Osteocyte (in vitro differentiated cells): ENCODE results near the gene NELFE. TPM values are rescaled to one million over a fixed set of nuclear protein-coding genes. Genes with fewer than 3 reads are reported as not detected.

Experiments used
- DNase-seq: peaks from one replicate; pipeline ENCODE4 v3.0.0; 2021; ENCODE audit warnings: mixed read lengths; ENCODE audit not compliant: unreplicated experiment; ENCODE audit errors: extremely low spot score
- H3K27ac Mint-ChIP-seq: one replicate; pipeline ENCODE4 v1.8.0; 2021; ENCODE audit warnings: mild to moderate bottlenecking, mixed read lengths; ENCODE audit not compliant: unreplicated experiment
- H3K27me3 Mint-ChIP-seq: one replicate; pipeline ENCODE4 v1.8.0; 2021; ENCODE audit warnings: mixed read lengths; ENCODE audit not compliant: unreplicated experiment
- H3K36me3 Mint-ChIP-seq: one replicate; pipeline ENCODE4 v1.8.0; 2021; ENCODE audit warnings: mixed read lengths; ENCODE audit not compliant: unreplicated experiment
- H3K4me1 Mint-ChIP-seq: one replicate; pipeline ENCODE4 v1.8.0; 2021; ENCODE audit warnings: mixed read lengths; ENCODE audit not compliant: unreplicated experiment
- H3K4me3 Mint-ChIP-seq: one replicate; pipeline ENCODE4 v1.8.0; 2021; ENCODE audit warnings: mild to moderate bottlenecking, moderate library complexity, mixed read lengths; ENCODE audit not compliant: unreplicated experiment
- H3K9me3 Mint-ChIP-seq: one replicate; pipeline ENCODE4 v1.8.0; 2021; ENCODE audit warnings: mixed read lengths; ENCODE audit not compliant: unreplicated experiment
- total RNA-seq: library from RNA; stranded (reverse); gene quantifications from 2 replicates; pipeline ENCODE4 v1.2.1, GENCODE V29; 2021
- TF ChIP-seq, protein P1 (sequence below): fragments of 200-600 bp; sonication (generic); IDR thresholded peaks from 2 replicates; pipeline ENCODE4 v1.5.0; 2021; ENCODE audit warnings: antibody characterized with exemption, mild to moderate bottlenecking, moderate library complexity

Gene NELFE
- total RNA-seq, 1 donor from 2014 or later = 66.8 TPM

DNA sequence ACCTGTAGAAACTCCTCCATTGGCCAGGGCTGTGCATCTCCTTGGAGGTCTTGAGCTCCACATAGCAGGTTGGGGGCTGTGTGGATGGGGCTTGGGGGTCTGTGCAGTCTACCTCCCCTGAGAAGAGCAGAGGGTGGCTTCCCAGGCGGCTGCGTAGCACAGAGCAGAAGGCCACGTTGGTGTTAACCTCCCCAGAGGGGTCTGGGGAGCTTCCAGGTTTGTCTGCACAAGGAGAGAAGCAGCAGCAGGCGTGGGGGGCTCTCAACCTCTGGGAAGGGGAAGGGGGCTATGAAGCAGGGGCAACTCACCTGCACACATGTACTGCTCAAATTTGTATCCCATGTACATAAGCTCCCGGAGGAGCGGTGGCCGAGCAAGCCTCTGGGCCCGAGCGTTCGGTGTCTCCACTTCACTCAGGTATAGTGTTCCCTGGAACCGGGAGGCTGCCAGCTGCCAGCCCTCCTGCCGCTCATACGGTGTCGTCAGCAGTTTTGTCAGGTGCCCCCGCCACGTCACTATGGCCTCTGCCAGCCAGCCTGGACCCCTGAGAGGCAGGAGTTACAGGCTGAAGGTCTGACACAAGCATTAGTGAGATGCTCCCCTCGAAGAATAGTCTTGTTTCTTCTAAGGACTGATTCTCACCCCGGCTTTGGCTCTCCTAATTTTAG is 12.0 kb upstream of the NELFE start:
- Mint-ChIP-seq H3K27me3 (no peaks in the 10 kb centered on the region), H3K4me1 (peaks cover 35% of the 10 kb centered on the region), H3K4me3 (peak overlapping the region; percentile 94), H3K27ac (peak overlapping the region; percentile 100), H3K36me3 (peaks cover 18% of the 10 kb centered on the region), H3K9me3 (no peaks in the 10 kb centered on the region)
- TF ChIP-seq, protein P1, sequence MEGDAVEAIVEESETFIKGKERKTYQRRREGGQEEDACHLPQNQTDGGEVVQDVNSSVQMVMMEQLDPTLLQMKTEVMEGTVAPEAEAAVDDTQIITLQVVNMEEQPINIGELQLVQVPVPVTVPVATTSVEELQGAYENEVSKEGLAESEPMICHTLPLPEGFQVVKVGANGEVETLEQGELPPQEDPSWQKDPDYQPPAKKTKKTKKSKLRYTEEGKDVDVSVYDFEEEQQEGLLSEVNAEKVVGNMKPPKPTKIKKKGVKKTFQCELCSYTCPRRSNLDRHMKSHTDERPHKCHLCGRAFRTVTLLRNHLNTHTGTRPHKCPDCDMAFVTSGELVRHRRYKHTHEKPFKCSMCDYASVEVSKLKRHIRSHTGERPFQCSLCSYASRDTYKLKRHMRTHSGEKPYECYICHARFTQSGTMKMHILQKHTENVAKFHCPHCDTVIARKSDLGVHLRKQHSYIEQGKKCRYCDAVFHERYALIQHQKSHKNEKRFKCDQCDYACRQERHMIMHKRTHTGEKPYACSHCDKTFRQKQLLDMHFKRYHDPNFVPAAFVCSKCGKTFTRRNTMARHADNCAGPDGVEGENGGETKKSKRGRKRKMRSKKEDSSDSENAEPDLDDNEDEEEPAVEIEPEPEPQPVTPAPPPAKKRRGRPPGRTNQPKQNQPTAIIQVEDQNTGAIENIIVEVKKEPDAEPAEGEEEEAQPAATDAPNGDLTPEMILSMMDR = no peak
- no peak for DNase-seq

DNA sequence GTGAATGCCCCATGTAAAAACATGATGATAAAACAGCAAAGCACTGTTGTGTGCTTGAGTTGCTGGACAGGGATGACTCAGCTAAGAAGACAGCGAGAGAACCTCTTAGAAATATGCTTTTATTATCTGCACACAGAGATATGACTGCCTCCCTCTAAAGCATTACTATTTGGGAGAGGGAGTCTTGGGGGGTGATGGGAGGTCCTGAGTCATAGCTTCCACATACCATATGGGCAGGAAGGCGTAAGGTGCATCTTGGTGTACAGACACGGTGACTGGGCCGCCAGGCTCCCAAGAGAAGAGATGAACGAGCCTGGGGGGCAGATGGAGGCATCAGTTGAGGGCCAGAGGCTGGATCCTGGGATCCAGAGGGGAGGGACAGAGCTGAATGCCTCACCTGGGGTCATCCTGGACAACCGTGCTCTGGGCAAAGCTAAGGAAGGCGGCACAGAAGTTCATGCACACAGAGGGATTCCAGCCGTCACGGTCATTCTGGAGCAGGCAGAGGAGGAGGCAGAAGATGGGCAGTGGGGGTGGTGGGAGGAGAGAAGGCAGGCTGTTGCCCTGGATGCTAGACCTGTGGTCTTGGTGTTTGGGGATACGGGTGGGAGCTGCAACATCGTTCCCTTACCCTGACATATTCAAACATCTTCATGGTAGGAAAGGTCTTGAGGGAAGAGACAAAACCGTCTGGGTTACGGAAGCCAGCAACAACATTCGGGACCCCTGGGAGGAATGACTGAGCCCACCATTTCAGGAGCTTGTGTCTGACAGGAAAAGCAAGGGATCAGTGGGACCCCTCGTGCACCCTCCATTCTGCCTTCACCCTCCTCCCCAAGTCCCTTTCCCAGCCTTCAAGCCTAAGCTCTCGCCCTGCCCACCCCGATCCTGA is 11.2 kb upstream of the NELFE start:
- Mint-ChIP-seq H3K27me3 (no peaks in the 10 kb centered on the region), H3K4me1 (peaks cover 35% of the 10 kb centered on the region), H3K27ac (peak overlapping the region; percentile 100), H3K9me3 (no peaks in the 10 kb centered on the region), H3K36me3 (peaks cover 21% of the 10 kb centered on the region), H3K4me3 (peak overlapping the region; percentile 94)
- DNase-seq = no peak
- TF ChIP-seq, protein P1 = no peak

DNA sequence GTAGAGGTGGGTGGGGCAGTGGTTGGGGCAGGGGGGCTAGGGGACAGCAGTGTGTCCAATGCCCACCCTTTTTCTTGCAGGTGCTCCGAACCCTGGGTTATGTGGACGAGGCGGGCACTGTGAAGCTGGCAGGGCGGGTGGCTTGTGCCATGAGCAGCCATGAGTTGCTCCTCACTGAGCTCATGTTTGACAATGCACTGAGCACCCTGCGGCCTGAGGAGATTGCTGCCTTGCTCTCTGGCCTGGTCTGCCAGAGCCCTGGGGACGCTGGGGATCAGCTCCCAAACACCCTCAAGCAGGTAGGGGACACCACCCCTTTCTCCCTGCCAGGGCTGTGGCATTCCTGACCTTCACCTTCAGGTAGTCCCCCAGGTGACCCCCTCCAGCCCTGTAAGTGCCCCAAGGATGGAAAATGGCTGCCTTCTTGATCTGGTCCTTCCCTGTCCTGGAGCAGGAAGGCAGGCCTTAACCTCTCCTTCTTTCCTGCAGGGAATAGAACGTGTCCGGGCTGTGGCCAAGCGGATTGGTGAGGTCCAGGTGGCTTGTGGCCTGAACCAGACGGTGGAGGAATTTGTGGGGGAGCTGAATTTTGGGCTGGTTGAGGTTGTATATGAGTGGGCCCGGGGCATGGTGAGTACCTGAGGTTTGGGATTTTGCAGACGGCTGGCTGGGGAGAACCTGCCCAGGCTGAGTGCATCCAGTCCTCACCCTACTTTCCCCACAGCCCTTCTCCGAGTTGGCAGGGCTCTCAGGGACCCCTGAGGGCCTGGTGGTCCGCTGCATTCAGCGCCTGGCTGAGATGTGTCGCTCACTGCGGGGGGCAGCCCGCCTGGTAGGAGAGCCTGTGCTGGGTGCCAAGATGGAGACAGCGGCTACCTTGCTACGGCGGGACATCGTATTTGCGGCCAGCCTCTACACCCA is 10.3 kb upstream of the NELFE start:
- peaks cover 24% of the 10 kb centered on the region for H3K36me3 Mint-ChIP-seq
- no peak for DNase-seq
- no peak overlapping the region for H3K4me3 Mint-ChIP-seq
- H3K27ac Mint-ChIP-seq = peak overlapping the region; percentile 100
- TF ChIP-seq, protein P1 = no peak
- no peaks in the 10 kb centered on the region for H3K27me3 Mint-ChIP-seq
- H3K9me3 Mint-ChIP-seq = no peaks in the 10 kb centered on the region
- peaks cover 34% of the 10 kb centered on the region for H3K4me1 Mint-ChIP-seq

DNA sequence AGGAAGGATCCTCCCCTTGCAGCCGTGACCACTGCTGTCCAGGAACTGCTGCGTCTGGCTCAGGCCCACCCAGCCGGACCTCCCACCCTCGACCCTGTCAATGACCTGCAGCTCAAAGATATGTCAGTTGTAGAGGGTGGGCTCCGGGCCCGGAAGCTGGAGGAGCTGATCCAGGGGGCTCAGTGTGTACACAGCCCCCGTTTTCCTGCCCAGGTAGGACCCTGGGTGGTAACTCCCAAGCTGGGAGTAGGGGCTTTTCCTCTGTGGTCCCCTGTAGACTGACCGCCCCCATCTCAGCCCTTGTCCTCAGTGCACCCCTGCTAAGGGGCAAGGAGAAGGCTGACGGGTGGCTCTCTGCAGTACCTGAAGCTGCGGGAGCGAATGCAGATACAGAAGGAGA is 9.6 kb upstream of the NELFE start:
- Mint-ChIP-seq H3K4me3 (no peak overlapping the region), H3K27me3 (no peaks in the 10 kb centered on the region), H3K4me1 (peaks cover 28% of the 10 kb centered on the region), H3K36me3 (peaks cover 28% of the 10 kb centered on the region), H3K27ac (no peak overlapping the region), H3K9me3 (no peaks in the 10 kb centered on the region)
- DNase-seq = no peak
- TF ChIP-seq, protein P1 = no peak
